GM18502 (cell line): ENCODE results near the gene SALL4.
"Not testable (repeated sequence)": the region's sequence is repeated elsewhere in the genome, so short reads cannot be mapped to it uniquely, and the experiment has no call there.

Experiments used
- ATAC-seq: cut with Tn5 transposase; IDR thresholded peaks from one replicate; pipeline ENCODE4 v1.9.1; 2021; ENCODE audit warnings: mild to moderate bottlenecking; ENCODE audit not compliant: unreplicated experiment, poor library complexity

Gene SALL4

GRCh38 chr20:51803148-51803854 lies 980 bp upstream of the SALL4 start:
- ATAC-seq = no peak

GRCh38 chr20:51801823-51802123 lies 548 bp downstream of the SALL4 start:
- no peak for ATAC-seq

- no peak for ATAC-seq
Observed at GRCh38 chr20:51801122-51801822, 1.0 kb downstream of the SALL4 start.

GRCh38 chr20:51800872-51801121 lies 1.5 kb downstream of the SALL4 start:
- no peak for ATAC-seq

GRCh38 chr20:51800060-51800871 lies 2.1 kb downstream of the SALL4 start:
- ATAC-seq = peak; percentile 50

GRCh38 chr20:51799401-51799860 lies 2.9 kb downstream of the SALL4 start:
- no peak for ATAC-seq

- ATAC-seq = no peak
Observed at GRCh38 chr20:51797357-51798025, 4.8 kb downstream of the SALL4 start.

- no peak for ATAC-seq
Observed at GRCh38 chr20:51796340-51796739, 6.0 kb downstream of the SALL4 start.

- ATAC-seq = no peak
Observed at GRCh38 chr20:51792960-51793359, 9.4 kb downstream of the SALL4 start.

GRCh38 chr20:51791626-51792025 lies 10.7 kb downstream of the SALL4 start:
- no peak for ATAC-seq

- ATAC-seq = no peak
Observed at GRCh38 chr20:51790256-51790655, 12.1 kb downstream of the SALL4 start.

GRCh38 chr20:51789434-51789833 lies 12.9 kb downstream of the SALL4 start:
- ATAC-seq = no peak

- no peak for ATAC-seq
Observed at GRCh38 chr20:51788822-51789221, 13.5 kb downstream of the SALL4 start.

GRCh38 chr20:51784299-51784698 lies 18.0 kb downstream of the SALL4 start:
- no peak for ATAC-seq

- ATAC-seq = not testable (repeated sequence)
Observed at GRCh38 chr20:51778229-51778759, 24.0 kb downstream of the SALL4 start.

GRCh38 chr20:51775241-51775640 lies 27.1 kb downstream of the SALL4 start:
- ATAC-seq = no peak

GRCh38 chr20:51772236-51772635 lies 30.1 kb downstream of the SALL4 start:
- ATAC-seq = no peak

- no peak for ATAC-seq
Observed at GRCh38 chr20:51769976-51770615, 32.2 kb downstream of the SALL4 start.

GRCh38 chr20:51768759-51769517 lies 33.4 kb downstream of the SALL4 start:
- no peak for ATAC-seq
